ENCODE results near the gene DEDD.
"Not testable (repeated sequence)": the region's sequence is repeated elsewhere in the genome, so short reads cannot be mapped to it uniquely, and the experiment has no call there.

Gene DEDD

GRCh38 chr1:161128591-161129420 lies 3.7 kb downstream of the DEDD start:
- DNase-seq (ENCODE audit: extremely low read depth in 1 of 2, low read depth in 1 of 2), result no peak

GRCh38 chr1:161127649-161128048 lies 4.8 kb downstream of the DEDD start:
- no peak for DNase-seq (ENCODE audit: extremely low read depth in 1 of 2, low read depth in 1 of 2)

GRCh38 chr1:161122967-161123366 lies 9.5 kb downstream of the DEDD start:
- no peak for DNase-seq (ENCODE audit: extremely low read depth in 1 of 2, low read depth in 1 of 2)

GRCh38 chr1:161121834-161122233 lies 10.6 kb downstream of the DEDD start:
- DNase-seq (ENCODE audit: extremely low read depth in 1 of 2, low read depth in 1 of 2), result no peak

- no peak for DNase-seq (ENCODE audit: extremely low read depth in 1 of 2, low read depth in 1 of 2)
These were observed 11.3 kb downstream of the DEDD start for GRCh38 chr1:161121042-161121650.

- DNase-seq (ENCODE audit: extremely low read depth in 1 of 2, low read depth in 1 of 2), result peak in 1 of 2 donors; percentile 66
These were observed 13.2 kb downstream of the DEDD start for GRCh38 chr1:161119092-161119903.

GRCh38 chr1:161117759-161118581 lies 14.5 kb downstream of the DEDD start, which contains the start of the genes NIT1 and PFDN2:
TSS of gene NIT1 (plus strand) at chr1:161118105. CDS start at chr1:161118177, 72 bp downstream.
TSS of gene PFDN2 (minus strand) at chr1:161118037. CDS start at chr1:161118026, 11 bp downstream.
- peak; percentile 74 to 81 for DNase-seq (ENCODE audit: extremely low read depth in 1 of 2, low read depth in 1 of 2)

- not testable (repeated sequence) for DNase-seq (ENCODE audit: extremely low read depth in 1 of 2, low read depth in 1 of 2)
These were observed 16.5 kb downstream of the DEDD start for GRCh38 chr1:161115961-161116360.

- DNase-seq (ENCODE audit: extremely low read depth in 1 of 2, low read depth in 1 of 2), result peak in 1 of 2 donors; percentile 61
These were observed 17.2 kb downstream of the DEDD start for GRCh38 chr1:161115132-161115711.

- DNase-seq (ENCODE audit: extremely low read depth in 1 of 2, low read depth in 1 of 2), result no peak
These were observed 17.9 kb downstream of the DEDD start for GRCh38 chr1:161114556-161114955.

GRCh38 chr1:161113915-161114314 lies 18.6 kb downstream of the DEDD start:
- DNase-seq (ENCODE audit: extremely low read depth in 1 of 2, low read depth in 1 of 2), result no peak

- no peak for DNase-seq (ENCODE audit: extremely low read depth in 1 of 2, low read depth in 1 of 2)
These were observed 20.9 kb downstream of the DEDD start for GRCh38 chr1:161111527-161111926.

- no peak for DNase-seq (ENCODE audit: extremely low read depth in 1 of 2, low read depth in 1 of 2)
These were observed 21.4 kb downstream of the DEDD start for GRCh38 chr1:161111117-161111516.

GRCh38 chr1:161106431-161106830 lies 26.0 kb downstream of the DEDD start:
- DNase-seq (ENCODE audit: extremely low read depth in 1 of 2, low read depth in 1 of 2), result no peak

GRCh38 chr1:161100556-161100955 lies 31.9 kb downstream of the DEDD start:
- no peak for DNase-seq (ENCODE audit: extremely low read depth in 1 of 2, low read depth in 1 of 2)

GRCh38 chr1:161099090-161099802 lies 33.2 kb downstream of the DEDD start:
- no peak for DNase-seq (ENCODE audit: extremely low read depth in 1 of 2, low read depth in 1 of 2)

- DNase-seq (ENCODE audit: extremely low read depth in 1 of 2, low read depth in 1 of 2), result peak; percentile 55 to 67
These were observed 34.0 kb downstream of the DEDD start, which contains the start of gene KLHDC9 for GRCh38 chr1:161098210-161099068. TSS of gene KLHDC9 (plus strand) at chr1:161098361. CDS start at chr1:161098536, 175 bp downstream.

GRCh38 chr1:161096530-161096929 lies 35.9 kb downstream of the DEDD start:
- no peak for DNase-seq (ENCODE audit: extremely low read depth in 1 of 2, low read depth in 1 of 2)
